NCI-H524 (cell line): ENCODE data around the gene RHOT2.

ENCODE experiments used
- DNase-seq, 2 experiments: peaks; one replicate each; lab custom pipeline; 2025; lab: John Stamatoyannopoulos, UW

RHOT2 gene

GRCh38 chr16:647173-647902 lies 20.6 kb upstream of the RHOT2 start:
- DNase-seq, result no peak

- DNase-seq, result peak; percentile 47 to 64
Measured at GRCh38 chr16:648071-648780, 19.7 kb upstream of the RHOT2 start.

- DNase-seq, result peak; percentile 63 to 90
Measured at GRCh38 chr16:648781-649589, 18.9 kb upstream of the RHOT2 start, which contains the start of gene WDR90. WDR90 (plus strand) TSS chr16:649365; CDS start chr16:649417, 52 bp downstream.

- DNase-seq, result no peak
Measured at GRCh38 chr16:649631-650030, 18.3 kb upstream of the RHOT2 start.

GRCh38 chr16:651844-652243 lies 16.1 kb upstream of the RHOT2 start:
- no peak for DNase-seq

- DNase-seq, result no peak
Measured at GRCh38 chr16:652454-653305, 15.3 kb upstream of the RHOT2 start.

- no peak for DNase-seq
Measured at GRCh38 chr16:654034-654433, 13.9 kb upstream of the RHOT2 start.

GRCh38 chr16:657487-657886 lies 10.4 kb upstream of the RHOT2 start:
- DNase-seq, result no peak

- no peak for DNase-seq
Measured at GRCh38 chr16:658679-659571, 9.0 kb upstream of the RHOT2 start.

- no peak for DNase-seq
Measured at GRCh38 chr16:659618-660017, 8.3 kb upstream of the RHOT2 start.

GRCh38 chr16:660132-660458 lies 7.8 kb upstream of the RHOT2 start:
- DNase-seq, result no peak

GRCh38 chr16:660459-661183 lies 7.3 kb upstream of the RHOT2 start:
- DNase-seq, result no peak

GRCh38 chr16:661184-661821 lies 6.6 kb upstream of the RHOT2 start:
- DNase-seq, result no peak

GRCh38 chr16:662095-662494 lies 5.8 kb upstream of the RHOT2 start:
- DNase-seq, result no peak

GRCh38 chr16:662597-662996 lies 5.3 kb upstream of the RHOT2 start:
- no peak for DNase-seq

GRCh38 chr16:666572-666971 lies 1.4 kb upstream of the RHOT2 start:
- no peak for DNase-seq

GRCh38 chr16:667113-667779 lies 686 bp upstream of the RHOT2 start:
- DNase-seq, result no peak

GRCh38 chr16:668519-669171 lies 713 bp downstream of the RHOT2 start:
- no peak for DNase-seq

- no peak for DNase-seq
Measured at GRCh38 chr16:669666-670065, 1.7 kb downstream of the RHOT2 start.
